H1 (cell line): ENCODE data around the gene GSG1L. TPM values are rescaled to one million over a fixed set of nuclear protein-coding genes. Genes with fewer than 3 reads are reported as not detected.

Source experiments
- CTCF ChIA-PET: fragments of 300-600 bp; sonication (Branson Sonifier 250); formaldehyde crosslinking; loops from one replicate; lab custom pipeline; 2021; ENCODE audit not compliant: partially characterized antibody; lab: Charles Lee
- POLR2A ChIA-PET: fragments of 300-600 bp; sonication (Branson Sonifier 250); formaldehyde crosslinking; loops from one replicate; lab custom pipeline; 2021; ENCODE audit warnings: inconsistent platforms; ENCODE audit not compliant: partially characterized antibody; lab: Charles Lee
- DNase-seq, 2 experiments: peaks; one replicate each; pipeline versions ENCODE4 v3.0.0 to v3.0.0-alpha.2; 2010 to 2022; ENCODE audit warnings: low spot score in 2 of 2, low read depth in 1 of 2, mixed read lengths in 1 of 2
- FAIRE-seq: peaks from 2 replicates; lab custom pipeline; 2011; peaks lifted over from hg19 to GRCh38; lab: Jason Lieb, UNC
- H2AFZ ChIP-seq: 2 replicates; pipeline ENCODE4 v1.8.1; 2012; ENCODE audit warnings: low read length, inconsistent platforms
- H2AK5ac ChIP-seq: 2 replicates; pipeline ENCODE4 v1.6.1; 2013; ENCODE audit warnings: low read depth, low read length
- H2BK120ac ChIP-seq: replicated peaks from 2 replicates; pipeline ENCODE3; 2013; ENCODE audit warnings: low read depth, low read length, inconsistent platforms
- H2BK12ac ChIP-seq: 2 replicates; pipeline ENCODE4 v1.6.1; 2013; ENCODE audit warnings: low read depth, low read length
- H2BK15ac ChIP-seq: 2 replicates; pipeline ENCODE4 v1.6.1; 2013; ENCODE audit warnings: low read length
- H2BK20ac ChIP-seq: 2 replicates; pipeline ENCODE4 v1.6.1; 2013; ENCODE audit warnings: low read length
- H2BK5ac ChIP-seq: 2 replicates; pipeline ENCODE4 v1.6.1; 2013; ENCODE audit warnings: low read depth, low read length
- H3K14ac ChIP-seq: 2 replicates; pipeline ENCODE4 v1.6.1; 2013; ENCODE audit warnings: inconsistent platforms; ENCODE audit not compliant: insufficient read length
- H3K18ac ChIP-seq: 2 replicates; pipeline ENCODE4 v1.6.1; 2013; ENCODE audit warnings: low read length; ENCODE audit errors: extremely low read depth
- H3K23ac ChIP-seq: 2 replicates; pipeline ENCODE4 v1.6.1; 2013; ENCODE audit warnings: inconsistent platforms; ENCODE audit not compliant: insufficient read length
- H3K23me2 ChIP-seq: 2 replicates; pipeline ENCODE4 v1.6.1; 2013; ENCODE audit warnings: low read depth, low read length
- H3K27ac ChIP-seq: 2 replicates; pipeline ENCODE4 v1.6.1; 2011; ENCODE audit warnings: low read depth, low read length, inconsistent platforms
- H3K27me3 ChIP-seq, 4 experiments: replicated peaks in 1 of 4; 1 replicate in 1 of 4; 2 replicates in 3 of 4; pipeline versions ENCODE4 v1.6.1 to v1.8.1; 2011 to 2013; ENCODE audit warnings: low read length in 3 of 4, mild to moderate bottlenecking in 3 of 4, inconsistent platforms in 2 of 4, mixed read lengths in 2 of 4, moderate library complexity in 1 of 4; ENCODE audit not compliant: control insufficient read depth in 3 of 4, insufficient read depth in 3 of 4; ENCODE audit errors: extremely low read depth in 1 of 4
- H3K36me3 ChIP-seq, 4 experiments: 2 replicates each; pipeline versions ENCODE4 v1.6.1 to v1.8.1; 2011 to 2013; ENCODE audit warnings: mild to moderate bottlenecking in 4 of 4, low read length in 3 of 4, moderate library complexity in 2 of 4, control low read depth in 1 of 4, inconsistent platforms in 1 of 4; ENCODE audit not compliant: insufficient read depth in 4 of 4, control insufficient read depth in 2 of 4
- H3K4ac ChIP-seq: replicated peaks from 2 replicates; pipeline ENCODE3; 2013; ENCODE audit warnings: low read length, low read depth, mixed read lengths, inconsistent platforms; ENCODE audit not compliant: insufficient read length
- H3K4me1 ChIP-seq, 4 experiments: replicated peaks in 1 of 4; 1 replicate in 1 of 4; 2 replicates in 3 of 4; pipeline versions ENCODE4 v1.6.1 to v1.8.1; 2011 to 2013; ENCODE audit warnings: low read length in 3 of 4, inconsistent platforms in 2 of 4, mixed read lengths in 1 of 4; ENCODE audit not compliant: insufficient read depth in 4 of 4, control insufficient read depth in 3 of 4
- H3K4me2 ChIP-seq, 2 experiments: 2 replicates each; pipeline versions ENCODE4 v1.6.1 to v1.8.1; 2011 to 2013; ENCODE audit warnings: low read depth in 2 of 2, low read length in 2 of 2, control low read depth in 1 of 2, inconsistent platforms in 1 of 2, mild to moderate bottlenecking in 1 of 2; ENCODE audit not compliant: insufficient read depth in 1 of 2
- H3K4me3 ChIP-seq, 4 experiments: fragments of 200-600, 300-600 bp in 1 of 4; sonication (generic), shearing (Covaris generic), sonication (Bioruptor Twin) in 1 of 4; 2 replicates each; pipeline versions ENCODE4 v1.5.1 to v1.8.1; 2011 to 2016; ENCODE audit warnings: low read length in 4 of 4, low read depth in 3 of 4, control low read depth in 2 of 4, inconsistent platforms in 2 of 4, mild to moderate bottlenecking in 2 of 4, mixed read lengths in 1 of 4, moderate library complexity in 1 of 4; ENCODE audit not compliant: insufficient read depth in 2 of 4; ENCODE audit errors: extremely low read depth in 1 of 4
- H3K56ac ChIP-seq: replicated peaks from 2 replicates; pipeline ENCODE3; 2013; ENCODE audit warnings: low read depth, mild to moderate bottlenecking, mixed read lengths, low read length, inconsistent platforms; ENCODE audit not compliant: insufficient read length
- H3K79me1 ChIP-seq: 2 replicates; pipeline ENCODE4 v1.6.1; 2013; ENCODE audit warnings: low read depth, low read length, control low read depth
- H3K79me2 ChIP-seq, 2 experiments: 2 replicates each; pipeline versions ENCODE4 v1.6.1 to v1.8.1; 2012 to 2013; ENCODE audit warnings: low read length in 2 of 2, mild to moderate bottlenecking in 2 of 2, inconsistent platforms in 1 of 2; ENCODE audit not compliant: insufficient read depth in 2 of 2, control insufficient read depth in 1 of 2
- H3K9ac ChIP-seq, 4 experiments: replicated peaks in 1 of 4; 1 replicate in 1 of 4; 2 replicates in 3 of 4; pipeline versions ENCODE4 v1.6.1 to v1.8.1; 2011 to 2013; ENCODE audit warnings: low read depth in 3 of 4, low read length in 3 of 4, control low read depth in 2 of 4, mild to moderate bottlenecking in 2 of 4, moderate library complexity in 2 of 4, inconsistent platforms in 1 of 4; ENCODE audit errors: extremely low read depth in 1 of 4
- H3K9me3 ChIP-seq, 2 experiments: 2 replicates each; pipeline versions ENCODE4 v1.6.1 to v1.8.1; 2012 to 2013; ENCODE audit warnings: mild to moderate bottlenecking in 2 of 2, moderate library complexity in 2 of 2, control low read depth in 1 of 2, inconsistent platforms in 1 of 2, low read depth in 1 of 2, low read length in 1 of 2, mixed read lengths in 1 of 2; ENCODE audit not compliant: insufficient read depth in 2 of 2
- H4K20me1 ChIP-seq, 2 experiments: replicated peaks in 1 of 2; 2 replicates each; pipeline versions ENCODE3 to v1.8.1; 2011 to 2013; ENCODE audit warnings: inconsistent platforms in 2 of 2, low read length in 2 of 2, mild to moderate bottlenecking in 1 of 2; ENCODE audit not compliant: insufficient read depth in 2 of 2, control insufficient read depth in 1 of 2
- H4K5ac ChIP-seq: 2 replicates; pipeline ENCODE4 v1.6.1; 2013; ENCODE audit warnings: low read length, low read depth, mixed read lengths, inconsistent platforms; ENCODE audit not compliant: insufficient read length
- H4K8ac ChIP-seq: 2 replicates; pipeline ENCODE4 v1.8.0; 2013; ENCODE audit warnings: mild to moderate bottlenecking, moderate library complexity, low read length, inconsistent platforms; ENCODE audit not compliant: insufficient read depth; ENCODE audit errors: extremely low read depth
- H4K91ac ChIP-seq: replicated peaks from 2 replicates; pipeline ENCODE3; 2013; ENCODE audit warnings: low read length, mixed read lengths, inconsistent platforms; ENCODE audit not compliant: insufficient read length
- CTBP2 ChIP-seq: IDR thresholded peaks from 2 replicates; pipeline ENCODE4 v1.7.0; 2011; ENCODE audit warnings: borderline replicate concordance, mild to moderate bottlenecking, moderate library complexity, mixed read lengths, low read length; ENCODE audit not compliant: insufficient read depth, insufficient read length
- WGBS, 2 experiments: shearing (Covaris generic) in 1 of 2; methylation state at CpG; one replicate each; pipeline versions ENCODE4 v1.1.6 to v1.1.7; 2013 to 2015; ENCODE audit warnings: low lambda C conversion rate in 2 of 2, mixed read lengths in 2 of 2, inconsistent platforms in 1 of 2, low coverage in 1 of 2, missing lambda C conversion rate in 1 of 2; ENCODE audit not compliant: insufficient replicate concordance in 2 of 2, insufficient coverage in 1 of 2, insufficient read length in 1 of 2; ENCODE audit errors: extremely low coverage in 1 of 2, missing lambda C conversion rate in 1 of 2; 5-methylcytosine and 5-hydroxymethylcytosine counted together
- polyA plus RNA-seq, 7 experiments: library from polyadenylated mRNA; depleted of rRNA in 3 of 7; stranded (reverse) in 5 of 7; unstranded in 2 of 7; fragments of >200 nt in 5 of 7; fragments of 200-250 nt in 2 of 7; gene quantifications; 1 replicate in 5 of 7; 2 replicates in 1 of 7; 4 replicates in 1 of 7; pipeline versions ENCODE4 v1.2.1 to v1.2.3, GENCODE V29; 2011 to 2013; ENCODE audit warnings: missing spikeins in 2 of 7, mixed read lengths in 2 of 7
- total RNA-seq: library from RNA; stranded (reverse); fragmentation: NEBNext Ultra II Directional; extraction: Animal tissue kit (Norgen Biotek cat#: 25700); gene quantifications from 2 replicates; pipeline ENCODE4 v1.2.1, GENCODE V29; 2021

GSG1L gene
- total and polyA plus RNA-seq, 2 of the 8 experiments (the other 6 are each of a cell fraction or from before 2014, with no cell fraction given) = 0.71 to 1.1 TPM

DNA sequence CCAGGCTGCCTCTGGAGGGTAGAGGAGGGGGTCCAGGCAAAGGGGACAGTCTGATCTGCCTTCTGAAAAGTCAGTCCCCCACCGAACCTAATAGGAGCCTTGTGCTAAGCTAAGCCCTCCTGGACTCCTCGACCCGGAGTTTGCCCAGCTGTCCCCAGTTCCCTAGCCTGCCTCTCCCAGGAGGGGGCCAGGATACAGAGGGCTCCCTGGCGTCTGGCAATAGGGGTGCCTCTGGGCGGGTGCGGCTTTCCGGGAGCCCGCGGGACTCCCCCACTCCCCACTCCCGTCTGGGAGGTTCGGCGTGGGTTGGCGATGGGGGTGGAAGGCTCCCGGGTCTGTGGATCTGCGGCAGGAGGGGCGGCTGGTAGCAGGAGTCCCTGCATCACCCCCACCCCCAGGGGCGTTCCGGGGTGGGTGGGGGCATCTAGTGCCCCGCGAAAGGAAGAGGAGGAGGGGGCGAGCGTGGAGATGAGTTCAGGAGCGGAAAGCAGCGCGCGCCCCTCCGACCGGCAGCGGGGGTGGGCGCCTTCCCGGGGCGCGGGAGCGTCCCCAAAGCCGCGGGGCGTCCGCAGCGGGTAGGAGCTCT lies 1.2 kb downstream of the GSG1L start:
- DNase-seq = no peak
- Histone ChIP-seq H3K23me2 (peaks cover 10% of the 10 kb centered on the region; the same call in 1 of the 2 replicates), H2BK20ac (no peak overlapping the region), H3K9me3 (no peaks in the 10 kb centered on the region), H3K36me3 (no peaks in the 10 kb centered on the region; a peak in 2 of 8 replicates), H4K91ac (no peak overlapping the region), H3K9ac (no peak overlapping the region), H3K56ac (no peak overlapping the region), H2BK15ac (no peak overlapping the region), H2AK5ac (no peak overlapping the region), H4K5ac (no peak overlapping the region), H3K79me2 (no peaks in the 10 kb centered on the region), H3K14ac (no peak overlapping the region), H2BK120ac (no peak overlapping the region), H4K8ac (peak overlapping the region; percentile 53; the same call in 1 of the 2 replicates), H4K20me1 (no peaks in the 10 kb centered on the region), H3K27ac (no peak overlapping the region), H3K4me3 (peak overlapping the region; percentile 35 to 63 (median 45)), H2BK5ac (no peak overlapping the region), H3K27me3 (peaks cover 23 to 49% (median 42%) of the 10 kb centered on the region in 4 experiments), H3K23ac (no peak overlapping the region), H3K4me1 (peaks cover 0 to 3% (median under 1%) of the 10 kb centered on the region in 4 experiments; a peak in 3 of 7 replicates), H3K4me2 (peak overlapping the region; percentile 71 to 83), H2AFZ (no peak overlapping the region), H3K79me1 (no peaks in the 10 kb centered on the region), H3K18ac (no peak overlapping the region), H3K4ac (no peak overlapping the region), H2BK12ac (no peak overlapping the region)
- WGBS, 2 experiments = 50% methylated on average over 16 of the region's 39 CpGs; no CpG with 5 or more reads in 1 of the 2 experiments
- CTCF ChIA-PET = interaction anchor here (1.0 to 2.2 kb wide), 9 partner anchors 8 to 423 kb away, joined by 3 to 9 read pairs (median 3); no protein-coding TSS in a partner anchor
- FAIRE-seq = no peak
- POLR2A ChIA-PET = no interaction called here
- no peak for TF ChIP-seq CTBP2
